HepG2 (cell line): ENCODE measurements around the gene VAMP3. TPM values are rescaled to one million over a fixed set of nuclear protein-coding genes. Genes with fewer than 3 reads are reported as not detected.

ENCODE experiments used
- ATAC-seq: fragments of 200-7000 bp; cut with Tn5 transposase; 3 replicates; pipeline ENCODE4 v1.9.1; 2020; ENCODE audit warnings: mild to moderate bottlenecking, moderate library complexity
- BruUV-seq: library from RNA; stranded (reverse); fragments of 400-500 nt; replicated peaks from 2 replicates; lab custom pipeline; 2021; lab: Mats Ljungman, UMichigan
- CTCF ChIA-PET: fragments of 300-600 bp; formaldehyde crosslinking; extraction: SDS; loops from one replicate; lab custom pipeline; 2021; ENCODE audit warnings: low total read pairs, inconsistent platforms, low intra/inter-chr PET ratio; lab: Yijun Ruan, JAX
- POLR2A ChIA-PET: fragments of 350-600 bp; sonication (Branson Sonifier 250); formaldehyde crosslinking; loops from one replicate; lab custom pipeline; 2020; ENCODE audit warnings: antibody characterized with exemption, inconsistent platforms; lab: Yijun Ruan, JAX
- DNase-seq: peaks from one replicate; pipeline ENCODE4 v3.0.0-alpha.2; 2015; ENCODE audit warnings: low spot score
- FAIRE-seq: peaks from 3 replicates; lab custom pipeline; 2011; peaks lifted over from hg19 to GRCh38; lab: Jason Lieb, UNC
- H2AFZ ChIP-seq: one replicate; pipeline ENCODE4 v1.6.1; 2011; ENCODE audit warnings: low read length, inconsistent platforms
- H3K27ac ChIP-seq: fragments of 300-600 bp; 3 replicates; pipeline ENCODE4 v1.8.0; 2011; ENCODE audit warnings: mixed run types, mild to moderate bottlenecking, mixed read lengths, low read length, inconsistent platforms; ENCODE audit not compliant: insufficient read depth; ENCODE audit errors: extremely low read length
- H3K27me3 ChIP-seq, 2 experiments: fragments of 200-600 bp in 1 of 2; 2 replicates in 1 of 2; 3 replicates in 1 of 2; pipeline versions ENCODE4 v1.6.0 to v1.8.0; 2011; ENCODE audit warnings: low read length in 2 of 2, mild to moderate bottlenecking in 2 of 2, moderate library complexity in 2 of 2, inconsistent platforms in 1 of 2; ENCODE audit not compliant: insufficient read depth in 2 of 2, control insufficient read depth in 1 of 2
- H3K36me3 ChIP-seq, 2 experiments: fragments of 200-600 bp in 1 of 2; replicated peaks in 1 of 2; 2 replicates in 1 of 2; 3 replicates in 1 of 2; pipeline versions ENCODE4 v1.5.1 to v1.8.0; 2011; ENCODE audit warnings: low read length in 2 of 2, inconsistent platforms in 1 of 2; ENCODE audit not compliant: insufficient read depth in 2 of 2, control insufficient read depth in 1 of 2
- H3K4me1 ChIP-seq: 2 replicates; pipeline ENCODE4 v1.5.1; 2012; ENCODE audit warnings: low read length, inconsistent platforms; ENCODE audit not compliant: insufficient read depth
- H3K4me2 ChIP-seq: 2 replicates; pipeline ENCODE4 v1.6.0; 2011; ENCODE audit warnings: low read depth, low read length, inconsistent platforms
- H3K4me3 ChIP-seq, 3 experiments: fragments of 200-600 bp in 1 of 3; sonication (generic), shearing (Covaris generic) in 1 of 3; replicated peaks in 1 of 3; 2 replicates each; pipeline ENCODE4 v1.5.1; 2011 to 2016; ENCODE audit warnings: low read length in 3 of 3, inconsistent platforms in 2 of 3, low read depth in 2 of 3, mild to moderate bottlenecking in 2 of 3, control low read depth in 1 of 3, mixed read lengths in 1 of 3; ENCODE audit not compliant: insufficient read depth in 1 of 3
- H3K79me2 ChIP-seq: one replicate; pipeline ENCODE4 v1.6.1; 2011; ENCODE audit warnings: low read length, inconsistent platforms; ENCODE audit not compliant: insufficient read depth
- H3K9ac ChIP-seq: 2 replicates; pipeline ENCODE4 v1.6.0; 2011; ENCODE audit warnings: mild to moderate bottlenecking, low read depth, low read length, inconsistent platforms; ENCODE audit not compliant: insufficient read depth
- H3K9me3 ChIP-seq: 2 replicates; pipeline ENCODE4 v1.5.1; 2012; ENCODE audit warnings: mild to moderate bottlenecking, low read length
- H4K20me1 ChIP-seq: 2 replicates; pipeline ENCODE4 v1.6.0; 2011; ENCODE audit warnings: inconsistent platforms, mild to moderate bottlenecking, low read length, moderate library complexity; ENCODE audit not compliant: insufficient read depth
- ASH2L ChIP-seq: fragments of 300-600, 200-600 bp; sonication (generic); IDR thresholded peaks from 2 replicates; pipeline ENCODE4 v1.7.0; 2017; ENCODE audit warnings: low read depth, mild to moderate bottlenecking, moderate library complexity, mixed read lengths, low read length; ENCODE audit not compliant: insufficient read length
- BCL6 ChIP-seq: IDR thresholded peaks from 2 replicates; pipeline ENCODE4 v1.6.1; 2016; ENCODE audit warnings: missing genetic modification reagents, missing compliant biosample characterization
- CCAR2 ChIP-seq: fragments of 200-400 bp; formaldehyde crosslinking; optimal IDR thresholded peaks from 2 replicates; pipeline ENCODE3; 2018; ENCODE audit warnings: low read depth, mild to moderate bottlenecking, low read length, moderate library complexity
- CERS6 ChIP-seq: sonication (generic); formaldehyde crosslinking; IDR thresholded peaks from 2 replicates; pipeline ENCODE4 v1.5.0; 2020; ENCODE audit warnings: missing genetic modification reagents
- MATR3 ChIP-seq: sonication (generic); formaldehyde crosslinking; IDR thresholded peaks from 2 replicates; pipeline ENCODE4 v1.4.0; 2020; ENCODE audit warnings: missing genetic modification reagents
- NCOA2 ChIP-seq: sonication (generic); formaldehyde crosslinking; IDR thresholded peaks from 2 replicates; pipeline ENCODE4 v1.8.0; 2022; ENCODE audit warnings: inconsistent platforms
- RAD51 ChIP-seq: fragments of 450-650 bp; IDR thresholded peaks from 2 replicates; pipeline ENCODE4 v1.6.1; 2016; ENCODE audit warnings: borderline replicate concordance
- RORA ChIP-seq: sonication (generic); formaldehyde crosslinking; IDR thresholded peaks from 2 replicates; pipeline ENCODE4 v1.5.0; 2020; ENCODE audit warnings: mild to moderate bottlenecking, missing genetic modification reagents, moderate library complexity
- ZMYM4 ChIP-seq: sonication (generic); formaldehyde crosslinking; IDR thresholded peaks from 2 replicates; pipeline ENCODE4 v1.8.1; 2023; ENCODE audit warnings: mild to moderate bottlenecking, missing genetic modification reagents
- ZNF34 ChIP-seq: sonication (generic); formaldehyde crosslinking; IDR thresholded peaks from 2 replicates; pipeline ENCODE4 v1.4.0; 2020; ENCODE audit warnings: mild to moderate bottlenecking, missing genetic modification reagents, borderline replicate concordance
- ZNF598 ChIP-seq: sonication (generic); formaldehyde crosslinking; IDR thresholded peaks from 2 replicates; pipeline ENCODE4 v1.5.1; 2020; ENCODE audit warnings: mild to moderate bottlenecking, missing genetic modification reagents, borderline replicate concordance
- ZNF660 ChIP-seq: sonication (generic); formaldehyde crosslinking; IDR thresholded peaks from 2 replicates; pipeline ENCODE4 v1.5.1; 2020; ENCODE audit warnings: mild to moderate bottlenecking, low read depth, missing genetic modification reagents, borderline replicate concordance
- ZNF674 ChIP-seq: sonication (generic); formaldehyde crosslinking; IDR thresholded peaks from 2 replicates; pipeline ENCODE4 v1.5.0; 2020; ENCODE audit warnings: low read depth, mild to moderate bottlenecking, missing genetic modification reagents
- ZNF777 ChIP-seq: sonication (generic); formaldehyde crosslinking; IDR thresholded peaks from 2 replicates; pipeline ENCODE4 v1.4.0; 2020; ENCODE audit warnings: missing genetic modification reagents
- ZNF792 ChIP-seq: IDR thresholded peaks from 2 replicates; pipeline ENCODE4 v1.6.1; 2016
- WGBS: methylation state at CpG from one replicate; pipeline ENCODE4 v1.1.6; 2017; ENCODE audit warnings: low lambda C conversion rate; 5-methylcytosine and 5-hydroxymethylcytosine counted together
- in situ Hi-C: cut with HindIII; loops from 2 replicates; pipeline ENCODE4 v1.10.0; 2017; ENCODE audit warnings: low pct_unique_long_range_greater_than_20kb; ENCODE audit not compliant: extremely low pct_ligation_motif_present
- intact Hi-C: fragments of 100-400 bp; cut with micrococcal nuclease; formaldehyde crosslinking; loops from one replicate; pipeline ENCODE4 v1.10.0; 2022; ENCODE audit not compliant: unreplicated experiment
- polyA plus RNA-seq, 8 experiments: library from polyadenylated mRNA; depleted of rRNA in 3 of 8; stranded (reverse) in 7 of 8; unstranded in 1 of 8; fragments of >200 nt; fragmentation: Illumina TruSeq in 4 of 8; extraction: Trizol in 4 of 8; gene quantifications; 2 replicates each; pipeline versions ENCODE4 v1.2.1 to v1.2.3, GENCODE V29; 2011 to 2016; ENCODE audit warnings: low read depth in 4 of 8, missing spikeins in 1 of 8, mixed read lengths in 1 of 8; ENCODE audit not compliant: insufficient read depth in 1 of 8
- total RNA-seq, 5 experiments: library from RNA; depleted of rRNA; stranded (reverse); fragments of >200 nt; fragmentation: Illumina TruSeq; extraction: Trizol; gene quantifications; 2 replicates each; pipeline ENCODE4 v1.2.3, GENCODE V29; 2016; ENCODE audit warnings: low read depth in 1 of 5
- TF ChIP-seq, protein P1 (sequence below): sonication (generic); formaldehyde crosslinking; IDR thresholded peaks from 2 replicates; pipeline ENCODE4 v1.4.0; 2020; ENCODE audit warnings: mild to moderate bottlenecking, missing genetic modification reagents
- TF ChIP-seq, protein P2 (sequence below): sonication (generic); formaldehyde crosslinking; IDR thresholded peaks from 2 replicates; pipeline ENCODE4 v1.4.0; 2020; ENCODE audit warnings: missing genetic modification reagents, borderline replicate concordance
- TF ChIP-seq, protein P3 (sequence below): sonication (generic); formaldehyde crosslinking; IDR thresholded peaks from 2 replicates; pipeline ENCODE4 v1.9.0; 2021; ENCODE audit warnings: missing genetic modification reagents, borderline replicate concordance

VAMP3 gene
- total and polyA plus RNA-seq, 2 of the 13 experiments (the other 11 are each of a cell fraction or from before 2014, with no cell fraction given): 75.3 to 88.7 TPM

GRCh38 chr1:7805460-7805859 lies 34.4 kb downstream of the VAMP3 start:
- ATAC-seq (no peak), DNase-seq (no peak), FAIRE-seq (no peak)
- TF ChIP-seq, protein P1, sequence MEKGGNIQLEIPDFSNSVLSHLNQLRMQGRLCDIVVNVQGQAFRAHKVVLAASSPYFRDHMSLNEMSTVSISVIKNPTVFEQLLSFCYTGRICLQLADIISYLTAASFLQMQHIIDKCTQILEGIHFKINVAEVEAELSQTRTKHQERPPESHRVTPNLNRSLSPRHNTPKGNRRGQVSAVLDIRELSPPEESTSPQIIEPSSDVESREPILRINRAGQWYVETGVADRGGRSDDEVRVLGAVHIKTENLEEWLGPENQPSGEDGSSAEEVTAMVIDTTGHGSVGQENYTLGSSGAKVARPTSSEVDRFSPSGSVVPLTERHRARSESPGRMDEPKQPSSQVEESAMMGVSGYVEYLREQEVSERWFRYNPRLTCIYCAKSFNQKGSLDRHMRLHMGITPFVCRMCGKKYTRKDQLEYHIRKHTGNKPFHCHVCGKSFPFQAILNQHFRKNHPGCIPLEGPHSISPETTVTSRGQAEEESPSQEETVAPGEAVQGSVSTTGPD: no peak
- TF ChIP-seq MATR3 (CRISPR knock-in tag): no peak
- TF ChIP-seq ZMYM4 (CRISPR knock-in tag): no peak
- TF ChIP-seq ZNF34 (CRISPR knock-in tag): no peak
- TF ChIP-seq NCOA2: no peak
- TF ChIP-seq RAD51: no peak
- no peak for TF ChIP-seq ZNF792 (CRISPR knock-in tag)
- no peak for TF ChIP-seq BCL6
- no peak for TF ChIP-seq ZNF598 (CRISPR knock-in tag)
- TF ChIP-seq ZNF777 (CRISPR knock-in tag): no peak
- TF ChIP-seq ZNF660 (CRISPR knock-in tag): no peak
- TF ChIP-seq, protein P2, sequence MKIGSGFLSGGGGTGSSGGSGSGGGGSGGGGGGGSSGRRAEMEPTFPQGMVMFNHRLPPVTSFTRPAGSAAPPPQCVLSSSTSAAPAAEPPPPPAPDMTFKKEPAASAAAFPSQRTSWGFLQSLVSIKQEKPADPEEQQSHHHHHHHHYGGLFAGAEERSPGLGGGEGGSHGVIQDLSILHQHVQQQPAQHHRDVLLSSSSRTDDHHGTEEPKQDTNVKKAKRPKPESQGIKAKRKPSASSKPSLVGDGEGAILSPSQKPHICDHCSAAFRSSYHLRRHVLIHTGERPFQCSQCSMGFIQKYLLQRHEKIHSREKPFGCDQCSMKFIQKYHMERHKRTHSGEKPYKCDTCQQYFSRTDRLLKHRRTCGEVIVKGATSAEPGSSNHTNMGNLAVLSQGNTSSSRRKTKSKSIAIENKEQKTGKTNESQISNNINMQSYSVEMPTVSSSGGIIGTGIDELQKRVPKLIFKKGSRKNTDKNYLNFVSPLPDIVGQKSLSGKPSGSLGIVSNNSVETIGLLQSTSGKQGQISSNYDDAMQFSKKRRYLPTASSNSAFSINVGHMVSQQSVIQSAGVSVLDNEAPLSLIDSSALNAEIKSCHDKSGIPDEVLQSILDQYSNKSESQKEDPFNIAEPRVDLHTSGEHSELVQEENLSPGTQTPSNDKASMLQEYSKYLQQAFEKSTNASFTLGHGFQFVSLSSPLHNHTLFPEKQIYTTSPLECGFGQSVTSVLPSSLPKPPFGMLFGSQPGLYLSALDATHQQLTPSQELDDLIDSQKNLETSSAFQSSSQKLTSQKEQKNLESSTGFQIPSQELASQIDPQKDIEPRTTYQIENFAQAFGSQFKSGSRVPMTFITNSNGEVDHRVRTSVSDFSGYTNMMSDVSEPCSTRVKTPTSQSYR (CRISPR knock-in tag): no peak
- TF ChIP-seq CERS6 (CRISPR knock-in tag): no peak
- no peak for TF ChIP-seq RORA (CRISPR knock-in tag)
- TF ChIP-seq CCAR2: no peak
- TF ChIP-seq, protein P3, sequence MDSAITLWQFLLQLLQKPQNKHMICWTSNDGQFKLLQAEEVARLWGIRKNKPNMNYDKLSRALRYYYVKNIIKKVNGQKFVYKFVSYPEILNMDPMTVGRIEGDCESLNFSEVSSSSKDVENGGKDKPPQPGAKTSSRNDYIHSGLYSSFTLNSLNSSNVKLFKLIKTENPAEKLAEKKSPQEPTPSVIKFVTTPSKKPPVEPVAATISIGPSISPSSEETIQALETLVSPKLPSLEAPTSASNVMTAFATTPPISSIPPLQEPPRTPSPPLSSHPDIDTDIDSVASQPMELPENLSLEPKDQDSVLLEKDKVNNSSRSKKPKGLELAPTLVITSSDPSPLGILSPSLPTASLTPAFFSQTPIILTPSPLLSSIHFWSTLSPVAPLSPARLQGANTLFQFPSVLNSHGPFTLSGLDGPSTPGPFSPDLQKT: no peak
- TF ChIP-seq ZNF674 (CRISPR knock-in tag): no peak
- no peak for TF ChIP-seq ASH2L
- no peaks in the 10 kb centered on the region for H3K9me3 ChIP-seq
- no peak overlapping the region for H3K9ac ChIP-seq
- in situ Hi-C loops: loop anchor here (5.0 kb wide), 1 partner anchor 97 kb away; no protein-coding TSS in a partner anchor
- CTCF ChIA-PET: no interaction called here
- 92% methylated on average over 9 of the region's 9 CpGs for WGBS
- no peak overlapping the region for H3K4me3 ChIP-seq
- POLR2A ChIA-PET: no interaction called here
- peaks cover 2 to 13% of the 10 kb centered on the region in 2 experiments; a peak in 3 of 5 replicates for H3K36me3 ChIP-seq
- H2AFZ ChIP-seq: no peak overlapping the region
- H3K4me2 ChIP-seq: no peak overlapping the region
- no peak overlapping the region for H3K27ac ChIP-seq
- no peaks in the 10 kb centered on the region for H3K79me2 ChIP-seq
- no peaks in the 10 kb centered on the region for H3K27me3 ChIP-seq
- intact Hi-C loops: no loop called here
- BruUV-seq: no TSS peak
- H3K4me1 ChIP-seq: no peaks in the 10 kb centered on the region
- no peaks in the 10 kb centered on the region for H4K20me1 ChIP-seq
